Amniotic stem cell (primary cell): ENCODE results near the gene ITIH5.
"Not testable (repeated sequence)": the region's sequence is repeated elsewhere in the genome, so short reads cannot be mapped to it uniquely, and the experiment has no call there.

Experiments
- DNase-seq: peaks from one replicate; lab custom pipeline; 2025; lab: John Stamatoyannopoulos, UW

The ITIH5 gene

DNA sequence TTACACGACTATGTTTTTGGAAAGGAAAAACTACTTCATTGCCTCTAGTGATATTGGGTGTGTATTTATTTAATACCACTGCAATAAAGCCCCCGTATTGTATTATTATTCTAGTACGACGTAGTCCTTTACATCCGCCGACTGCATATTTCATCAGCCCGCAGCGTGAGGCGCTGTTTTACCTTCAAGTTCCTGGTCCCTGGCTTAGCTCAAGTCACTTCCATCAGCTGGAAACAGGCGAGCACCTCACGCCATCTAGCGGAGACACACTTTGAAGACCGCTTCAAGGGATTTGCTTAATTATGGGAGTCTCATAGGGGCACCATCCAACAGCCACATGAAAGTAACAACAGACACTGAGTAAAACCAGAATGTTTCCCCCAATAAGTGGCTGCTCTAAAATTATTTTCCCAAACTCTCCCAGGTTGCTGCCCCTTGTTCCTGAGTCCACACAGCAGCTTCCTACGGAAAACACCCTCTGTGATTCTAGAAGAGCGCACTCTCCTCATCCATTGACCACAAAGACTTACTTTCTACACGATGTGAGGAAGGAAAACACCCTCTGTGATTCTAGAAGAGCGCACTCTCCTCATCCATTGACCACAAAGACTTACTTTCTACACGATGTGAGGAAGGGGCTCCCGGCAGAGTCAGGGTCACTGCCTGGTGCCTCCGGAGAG is 20.6 kb upstream of the ITIH5 start:
- DNase-seq: peak; percentile 47

DNA sequence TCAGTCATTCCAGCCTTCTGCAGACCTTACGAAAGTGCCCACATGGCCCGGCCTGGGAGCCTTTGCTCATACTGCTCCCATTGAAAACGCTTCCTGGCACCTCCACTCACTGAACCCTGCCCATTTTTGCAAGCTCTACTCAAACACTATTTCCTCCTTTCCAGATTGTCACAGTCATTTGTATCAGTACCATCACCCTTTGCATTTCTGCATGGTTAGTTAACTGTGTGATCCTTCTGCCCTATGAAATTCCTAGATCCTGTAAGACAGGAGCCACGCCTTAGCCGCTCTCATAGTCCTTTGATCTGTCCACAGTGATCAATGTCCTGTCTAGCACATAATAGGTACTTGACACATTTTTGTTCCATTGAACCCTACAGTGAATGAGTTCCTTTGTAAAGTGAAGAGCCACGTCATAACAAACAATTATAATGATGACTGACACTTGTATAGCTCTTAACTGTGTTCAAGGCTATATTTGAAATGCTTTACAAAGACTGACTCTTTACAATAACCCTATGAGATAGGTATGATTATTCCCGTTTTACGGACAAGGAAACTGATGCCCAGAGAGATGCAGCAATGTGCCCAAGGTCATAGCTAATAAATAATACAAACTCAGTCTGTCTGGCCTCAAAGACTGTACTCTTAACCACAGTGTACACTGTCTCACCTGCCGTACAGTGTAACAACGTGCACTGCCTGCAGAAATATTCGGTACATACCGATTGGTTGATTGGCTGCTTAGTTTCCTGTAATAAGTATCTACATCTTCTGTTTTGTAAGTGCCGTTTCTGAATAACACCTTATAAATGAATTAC is 19.8 kb upstream of the ITIH5 start:
- DNase-seq: no peak

DNA sequence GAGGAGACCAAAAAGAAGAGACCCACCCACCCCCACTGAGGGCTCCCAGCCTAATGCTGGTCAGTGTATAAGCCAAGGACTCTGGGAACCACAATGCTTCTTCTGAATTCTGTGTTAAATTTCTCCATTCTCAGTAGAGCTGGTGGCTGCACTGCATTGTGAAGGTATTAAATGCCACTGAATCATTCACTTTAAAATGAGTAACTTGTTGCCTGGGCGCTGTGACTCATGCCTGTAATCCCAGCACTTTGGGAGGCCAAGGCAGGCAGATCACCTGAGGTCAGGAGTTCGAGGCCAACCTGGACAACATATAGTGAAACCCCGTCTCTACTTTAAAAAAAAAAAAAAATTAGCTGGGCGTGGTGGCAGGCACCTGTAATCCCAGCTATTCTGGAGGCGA is 13.3 kb upstream of the ITIH5 start:
- DNase-seq: not testable (repeated sequence)

DNA sequence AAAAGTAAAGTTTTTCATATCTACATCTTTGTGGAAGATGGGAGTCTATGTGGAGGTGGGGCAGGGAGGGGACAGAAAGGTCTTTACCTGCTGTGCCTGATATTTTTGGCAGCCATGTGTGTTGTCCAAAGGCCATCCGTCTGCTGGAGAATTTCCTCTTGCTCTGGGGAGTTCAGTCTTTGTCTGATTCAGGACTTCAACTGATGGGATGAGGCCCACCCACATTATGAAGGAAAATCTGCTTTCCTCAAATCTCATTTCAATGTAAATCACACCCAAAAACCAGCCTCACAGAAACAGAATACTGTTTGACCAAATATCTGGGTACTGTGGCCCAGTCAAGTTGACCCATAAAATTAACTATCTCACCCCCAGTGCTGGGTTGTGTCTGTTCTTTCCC is 12.5 kb upstream of the ITIH5 start:
- no peak for DNase-seq

DNA sequence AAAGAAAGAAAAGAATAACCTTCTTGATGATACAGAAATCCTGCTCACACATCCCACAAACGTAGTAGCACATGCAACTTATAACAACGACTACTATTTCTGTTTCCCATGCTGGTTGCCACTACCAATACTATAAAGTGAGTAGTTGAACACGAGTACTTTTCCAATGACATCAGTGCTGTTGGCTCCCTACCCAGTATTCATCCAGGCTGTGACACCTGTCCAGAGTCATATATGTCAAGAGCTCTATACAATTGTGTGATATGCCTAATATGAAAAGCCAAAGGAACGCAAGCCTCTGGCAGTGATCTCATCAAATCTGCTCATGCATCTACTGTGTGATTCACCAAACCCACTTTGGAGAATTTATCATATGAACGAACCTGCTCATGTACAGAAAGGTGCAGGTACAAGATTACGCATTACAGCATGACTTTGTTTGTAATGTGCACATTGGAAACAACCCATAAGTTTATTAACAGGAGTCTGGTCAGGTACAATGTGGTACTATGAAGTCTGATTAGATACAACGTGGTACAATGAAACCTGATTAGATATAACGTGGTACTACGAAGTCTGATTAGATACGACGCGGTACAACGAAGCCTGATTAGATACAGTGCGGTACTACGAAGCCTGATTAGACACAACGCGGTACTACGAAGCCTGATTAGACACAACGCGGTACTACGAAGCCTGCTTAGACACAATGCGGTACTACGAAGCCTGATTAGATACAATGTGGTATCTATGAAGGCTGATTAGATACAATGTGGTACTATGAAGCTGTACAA is 5.8 kb upstream of the ITIH5 start:
- DNase-seq: no peak

DNA sequence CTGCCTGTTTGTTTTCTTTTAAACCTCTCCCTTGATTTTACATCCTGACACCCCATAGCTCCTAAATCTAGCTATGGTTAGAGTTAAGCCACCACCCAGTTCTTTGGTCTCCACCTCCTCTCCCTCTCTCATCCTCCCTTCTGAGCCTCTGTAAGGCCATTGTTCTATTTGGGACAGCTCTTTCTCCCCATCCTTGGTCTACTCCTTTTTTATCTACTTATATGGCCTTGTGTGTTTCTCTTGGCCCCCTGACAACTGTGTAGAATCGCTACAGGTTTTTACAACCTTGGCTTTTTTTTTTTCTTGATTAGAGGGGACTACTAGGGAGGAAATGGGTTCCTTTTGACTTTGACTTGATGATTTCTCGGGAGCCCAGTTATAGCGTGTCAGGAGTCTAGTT is 3.4 kb upstream of the ITIH5 start:
- no peak for DNase-seq

DNA sequence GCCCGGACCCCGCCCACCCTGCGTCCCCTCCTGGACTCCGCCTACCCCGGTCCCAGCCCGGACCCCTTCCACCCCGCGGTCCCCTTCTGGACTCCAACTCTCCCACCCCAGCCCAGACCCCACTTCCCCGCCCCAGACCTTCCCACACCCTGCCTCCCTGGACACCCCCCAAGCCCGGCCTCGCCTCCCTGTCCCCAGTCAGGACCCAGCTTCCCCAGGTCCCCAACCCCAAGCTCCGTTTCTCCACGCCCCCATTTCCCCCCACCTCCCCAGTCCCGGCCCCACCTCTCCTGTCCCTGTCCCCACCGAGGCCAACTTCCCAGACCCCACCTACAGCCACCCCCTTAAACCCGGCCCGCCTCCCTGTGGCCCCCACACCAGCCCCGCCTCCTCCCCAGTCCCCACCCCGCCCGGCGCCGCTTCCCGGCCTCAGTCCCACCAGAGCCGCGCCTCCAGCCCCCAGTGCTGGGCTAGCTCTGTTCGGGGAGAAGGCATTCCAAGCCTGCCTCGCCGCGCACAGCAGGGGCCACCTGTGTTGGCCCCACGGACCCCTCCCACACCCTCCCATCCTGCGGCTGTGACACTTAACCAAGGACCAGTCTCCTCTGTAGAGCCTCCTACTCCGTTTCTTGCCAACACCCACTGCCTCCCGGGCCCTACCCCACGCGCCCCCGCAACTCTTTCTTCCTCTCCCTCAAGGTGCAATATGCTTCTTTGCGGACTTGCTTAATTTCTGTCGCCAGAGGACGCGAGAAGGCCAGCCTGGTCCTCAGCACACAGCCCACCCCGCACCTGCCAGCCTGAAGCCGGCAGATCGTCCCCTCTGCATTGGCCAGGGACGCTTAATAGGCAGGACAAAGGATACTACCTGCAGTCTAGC is 736 bp upstream of the ITIH5 start:
- DNase-seq: no peak

DNA sequence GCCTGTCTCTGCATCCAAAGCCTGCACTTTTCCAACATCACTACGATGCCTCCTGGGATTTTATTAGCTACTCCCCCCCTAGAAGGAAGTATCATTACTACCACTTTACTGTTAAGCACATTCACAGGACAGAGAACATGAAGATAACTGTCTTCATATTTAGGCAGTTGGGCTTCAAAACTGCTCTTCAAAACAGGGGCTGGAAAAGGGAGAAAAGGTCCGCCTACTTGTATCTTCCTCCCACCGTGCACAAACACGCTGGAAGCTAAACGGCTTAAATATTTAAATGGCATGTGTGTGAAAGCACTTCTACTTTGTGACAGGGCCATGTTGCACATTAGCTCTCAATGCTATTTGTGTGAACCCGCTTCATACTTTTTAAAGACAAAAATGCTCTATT is 999 bp downstream of the ITIH5 start:
- no peak for DNase-seq

DNA sequence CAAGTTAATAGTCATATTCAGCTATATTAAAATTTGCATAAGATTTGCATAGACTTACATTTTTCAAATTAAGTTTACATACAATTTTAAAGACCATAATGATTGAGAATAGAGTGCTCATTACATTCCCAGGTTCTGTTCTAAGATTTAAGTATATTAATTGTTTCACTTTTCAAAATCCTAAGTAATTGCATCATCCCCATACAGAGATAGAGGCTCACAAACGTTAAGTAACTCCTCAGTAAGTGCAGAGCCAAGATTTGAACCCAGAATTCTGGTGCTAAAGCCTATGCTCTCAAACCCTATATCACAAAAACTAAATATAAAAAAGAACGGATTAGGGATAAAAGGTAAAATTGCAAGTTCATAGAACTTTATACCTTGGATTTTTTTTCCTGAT is 2.1 kb downstream of the ITIH5 start:
- no peak for DNase-seq

DNA sequence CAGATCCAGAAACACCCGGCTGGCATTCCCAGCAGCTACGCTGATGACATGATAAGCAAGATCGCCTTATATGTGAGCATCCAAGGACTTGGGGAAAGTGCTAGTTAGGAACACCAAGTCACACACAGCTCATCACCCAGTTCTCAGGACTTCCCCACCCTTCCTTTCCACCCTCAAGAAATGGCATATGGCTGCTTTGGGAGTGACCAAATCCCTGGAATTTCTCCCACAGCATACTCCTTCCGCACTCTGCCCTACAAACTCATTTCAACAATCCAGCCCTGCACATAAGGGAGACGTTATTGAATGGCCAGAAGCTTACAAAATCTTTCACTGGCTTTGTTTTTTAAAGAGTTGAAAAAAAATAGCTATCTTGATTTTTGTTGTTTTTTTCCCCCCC is 4.2 kb downstream of the ITIH5 start:
- no peak for DNase-seq

DNA sequence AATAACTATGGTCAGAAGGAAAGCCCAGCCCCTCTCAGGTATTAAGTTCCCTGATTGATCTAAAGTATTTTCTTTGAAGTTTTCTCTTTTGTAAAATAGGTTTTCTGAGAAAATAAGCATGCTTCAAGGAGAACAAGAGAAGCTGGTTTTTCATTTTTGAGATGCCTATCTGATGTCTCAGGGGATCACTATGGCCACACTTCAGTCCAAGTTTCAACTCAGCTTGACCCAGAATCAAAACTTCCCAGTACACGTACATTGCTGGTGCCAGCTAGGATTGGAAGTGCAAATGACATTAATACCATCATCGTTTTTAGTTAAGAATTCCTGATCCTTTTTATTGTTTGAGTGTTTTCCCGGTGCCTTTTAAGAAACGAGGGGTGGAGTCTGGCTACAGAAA is 7.2 kb downstream of the ITIH5 start:
- no peak for DNase-seq

DNA sequence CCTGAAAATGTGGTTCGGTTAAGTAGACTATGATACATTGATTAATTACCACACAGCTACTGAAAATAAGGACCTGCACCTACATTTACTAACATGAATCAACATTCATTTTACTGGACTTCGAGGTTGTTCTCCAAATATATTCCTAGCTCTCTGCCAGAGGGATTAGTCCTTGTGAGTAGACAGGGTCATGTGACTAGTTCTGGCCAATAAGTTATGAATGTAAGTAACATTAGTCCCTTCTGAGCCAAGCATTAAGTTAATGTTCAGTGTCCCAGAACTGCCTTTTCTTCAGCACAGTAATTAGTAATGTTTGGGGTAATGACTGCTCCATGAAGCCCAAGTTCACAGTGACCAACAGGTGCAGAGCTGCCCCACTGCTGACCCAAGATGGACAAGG is 9.2 kb downstream of the ITIH5 start:
- no peak for DNase-seq

DNA sequence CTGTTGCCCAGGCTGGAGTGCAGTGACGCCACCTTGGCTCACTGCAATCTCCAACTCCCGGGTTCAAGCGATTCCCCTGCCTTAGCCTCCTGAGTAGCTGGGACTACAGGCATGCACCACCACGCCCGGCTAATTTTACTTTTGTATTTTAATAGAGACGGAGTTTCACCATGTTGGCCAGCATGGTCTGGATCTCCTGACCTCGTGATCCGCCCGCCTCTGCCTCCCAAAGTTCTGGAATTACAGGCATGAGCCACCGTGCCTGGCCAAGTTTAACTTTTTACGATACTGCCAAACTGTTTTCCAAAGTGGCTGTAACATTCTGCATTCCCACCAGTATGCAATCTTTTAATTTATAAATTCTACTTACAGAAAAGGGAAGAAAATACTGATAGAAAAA is 9.7 kb downstream of the ITIH5 start:
- not testable (repeated sequence) for DNase-seq

DNA sequence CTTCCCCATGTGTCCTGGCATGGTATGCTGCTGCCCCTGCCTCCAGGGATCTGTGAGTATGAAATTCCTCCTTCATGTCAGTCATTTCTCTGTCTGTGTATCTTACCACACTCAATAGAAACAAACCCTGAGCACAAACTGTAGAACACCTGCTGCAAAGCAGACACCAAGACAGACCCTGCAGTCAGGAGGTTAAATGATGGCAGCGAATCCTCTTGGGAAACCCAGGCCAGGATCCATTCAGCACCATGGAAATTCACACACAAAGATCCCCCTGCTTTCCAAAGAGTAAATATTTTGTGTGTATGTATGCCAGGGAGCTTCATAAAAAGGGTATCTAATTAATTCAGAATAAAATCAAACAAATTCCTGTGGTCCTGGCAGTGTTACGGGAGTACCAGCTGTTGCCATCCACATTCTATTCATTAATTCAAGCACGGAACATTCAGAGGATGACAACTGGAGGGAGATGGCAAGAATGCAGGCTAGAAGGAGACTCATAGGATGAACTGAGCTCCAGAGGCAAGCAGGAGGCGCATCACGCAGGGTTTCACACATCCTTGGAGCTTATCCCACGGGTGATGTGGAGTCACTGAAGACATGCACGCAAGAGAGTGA is 14.8 kb downstream of the ITIH5 start:
- no peak for DNase-seq

DNA sequence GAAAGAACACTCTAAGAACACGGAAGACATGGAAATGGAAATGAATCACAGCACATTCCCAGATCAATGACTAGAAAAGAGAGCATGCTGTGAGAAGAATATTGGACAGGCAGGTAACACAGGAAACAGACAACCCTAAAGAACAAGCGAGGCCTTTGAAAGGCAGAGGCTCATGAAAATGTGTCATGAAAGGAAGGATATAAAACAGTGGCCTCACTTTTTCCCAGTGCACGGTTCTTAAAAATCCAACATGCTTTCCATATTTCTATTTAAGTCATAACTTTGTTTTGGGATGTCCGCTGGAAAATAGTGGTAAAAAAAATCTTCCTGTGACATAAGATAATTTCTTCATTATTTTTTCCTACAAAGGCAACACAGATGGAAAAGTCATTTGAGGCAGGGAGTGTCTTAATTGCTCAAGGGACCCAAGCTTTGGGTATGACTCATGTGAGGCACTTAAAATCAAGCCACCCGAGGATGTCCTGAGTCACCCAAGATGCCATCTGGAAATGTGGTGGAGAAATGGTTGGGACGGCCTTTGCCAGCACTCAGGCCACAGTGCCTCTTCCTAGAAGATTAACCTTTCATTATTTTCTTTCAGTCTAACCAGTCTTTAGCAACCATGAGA is 17.0 kb downstream of the ITIH5 start:
- DNase-seq: no peak

DNA sequence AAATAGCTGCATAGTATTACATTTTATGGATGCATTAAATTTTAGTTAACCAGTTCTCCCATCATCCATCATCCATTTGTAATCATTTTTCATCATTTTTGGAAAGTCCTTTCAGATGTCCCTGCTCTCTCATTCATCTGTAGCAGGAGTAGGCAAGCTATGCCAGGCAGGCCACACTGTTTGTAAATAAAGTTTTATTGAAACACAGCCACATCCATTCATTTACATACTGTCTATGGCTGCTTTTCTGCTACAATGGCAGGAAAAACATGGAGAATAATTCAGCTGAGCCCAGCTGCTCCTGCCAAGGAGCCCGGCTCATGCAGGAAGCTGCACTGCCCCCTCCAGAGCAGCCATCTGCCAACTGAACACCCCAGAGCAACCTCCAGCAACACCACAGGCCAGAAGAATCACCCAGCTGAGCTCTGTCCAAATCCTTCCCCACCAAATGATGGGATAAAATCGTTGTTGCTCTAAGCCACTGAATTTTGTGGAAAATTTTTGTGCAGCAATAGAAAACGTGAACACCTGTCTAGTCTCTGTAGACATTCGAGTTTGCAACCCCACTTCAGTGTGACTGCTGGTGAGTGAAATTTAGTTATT is 19.6 kb downstream of the ITIH5 start:
- no peak for DNase-seq

DNA sequence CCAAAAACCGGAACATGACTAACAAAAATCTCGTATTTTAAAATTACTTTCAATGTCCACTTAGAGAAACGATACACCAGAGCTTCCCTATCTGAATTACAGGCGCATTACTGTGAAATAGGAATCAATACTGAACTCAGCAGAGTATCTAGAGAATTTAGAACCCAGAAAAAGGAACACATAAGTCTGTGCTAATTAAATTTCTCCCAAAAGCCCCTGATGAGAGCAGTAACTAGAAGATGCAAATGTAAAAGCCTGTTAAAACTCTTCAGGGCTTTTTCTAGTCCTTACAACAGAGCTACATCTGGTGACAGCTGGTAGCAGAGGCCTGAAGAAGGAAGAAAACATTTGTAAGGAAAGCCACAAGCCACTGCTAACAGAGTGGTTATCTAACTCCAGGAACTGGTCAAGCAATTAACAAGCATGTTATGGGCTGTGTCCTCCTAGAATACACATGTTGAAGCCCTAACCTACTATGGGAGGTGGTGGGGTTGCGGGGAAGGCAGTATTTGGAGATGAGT is 24.2 kb downstream of the ITIH5 start:
- DNase-seq: no peak

DNA sequence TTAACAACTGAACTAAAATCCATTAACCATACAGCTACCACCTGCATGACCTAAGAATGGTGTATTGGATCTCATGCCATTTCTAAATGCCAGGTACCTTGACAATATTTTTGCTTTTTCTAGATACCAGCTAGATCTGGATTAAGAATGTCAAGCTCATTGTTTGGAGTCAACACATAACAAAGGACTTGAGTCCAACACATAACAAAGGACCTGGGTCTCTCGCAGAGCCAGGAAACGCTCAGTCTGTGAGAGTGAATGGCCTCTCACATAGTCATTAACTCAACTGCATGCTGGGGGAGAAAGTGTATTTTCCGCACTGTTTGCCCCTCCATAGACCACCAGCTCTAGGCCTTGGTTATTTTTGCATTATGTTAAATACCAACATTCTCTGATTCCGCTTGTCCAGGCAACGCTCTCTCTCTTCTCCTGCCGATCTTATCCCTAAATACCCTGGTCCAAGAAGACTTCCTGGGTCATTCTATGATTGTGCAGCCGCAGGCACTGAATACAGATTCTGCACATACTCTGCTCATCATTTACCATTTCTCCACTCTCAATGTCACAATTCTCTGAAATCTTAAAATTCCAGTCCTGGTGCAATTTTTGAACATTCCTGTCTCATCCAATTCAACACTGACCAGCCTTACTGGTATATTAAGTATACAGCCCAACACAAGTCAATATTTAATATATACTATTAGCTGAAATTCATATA is 31.2 kb downstream of the ITIH5 start:
- no peak for DNase-seq

DNA sequence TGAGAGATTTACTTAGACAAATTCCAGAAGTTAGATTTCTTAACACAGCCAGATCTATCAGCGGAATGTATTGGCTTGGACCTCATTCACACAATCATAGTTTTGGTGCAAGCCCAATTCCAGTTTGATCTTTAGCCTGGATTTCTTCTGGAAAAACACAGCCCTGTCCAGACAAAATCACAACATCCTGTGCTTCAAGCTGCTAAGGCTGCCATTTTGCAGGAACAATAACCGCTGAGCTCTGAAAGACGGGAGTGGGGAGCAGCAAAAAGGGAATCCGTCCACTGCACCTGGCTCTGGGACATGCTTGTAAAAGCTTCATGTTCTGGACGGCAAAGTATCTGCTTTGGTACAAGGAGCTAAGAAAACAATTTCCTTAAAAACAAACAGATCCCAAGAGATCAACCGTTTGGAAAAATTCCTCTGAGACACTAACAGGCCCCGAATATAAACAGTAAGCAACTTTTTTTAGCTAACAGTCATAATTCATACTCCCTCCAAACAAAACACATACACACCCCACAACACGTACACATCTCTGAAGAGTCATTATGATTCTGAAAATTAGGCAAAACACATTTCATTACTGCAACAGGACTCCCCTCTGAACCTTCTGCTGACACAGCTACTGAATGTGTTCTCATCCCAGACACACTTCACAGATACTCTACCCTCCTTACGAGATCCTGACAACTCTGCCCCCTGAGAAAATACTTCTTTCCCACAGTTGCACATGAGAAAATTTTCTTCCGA is 32.4 kb downstream of the ITIH5 start:
- no peak for DNase-seq
